K562 (cell line): ENCODE measurements around the gene NDUFB10. TPM values are rescaled to one million over a fixed set of nuclear protein-coding genes. Genes with fewer than 3 reads are reported as not detected.

Source experiments
- CBX2 ChIP-seq: fragments of 200-600 bp; sonication (generic); IDR thresholded peaks from one replicate; pipeline ENCODE4 v1.6.1; 2012; ENCODE audit warnings: mild to moderate bottlenecking, low read length, inconsistent platforms; ENCODE audit not compliant: insufficient read depth, poor library complexity, severe bottlenecking
- CXXC5 ChIP-seq: fragments of 250-450 bp; sonication (Bioruptor Pico); IDR thresholded peaks from 2 replicates; pipeline ENCODE4 v1.8.0; 2022; ENCODE audit warnings: inconsistent platforms, mild to moderate bottlenecking, moderate library complexity
- DIDO1 ChIP-seq: fragments of 450-650 bp; IDR thresholded peaks from 2 replicates; pipeline ENCODE4 v1.6.1; 2016; ENCODE audit warnings: low read depth, missing biosample characterization, missing genetic modification characterization
- ERF ChIP-seq: fragments of 450-650 bp; formaldehyde crosslinking; IDR thresholded peaks from 2 replicates; pipeline ENCODE4 v1.4.0; 2020; ENCODE audit warnings: mild to moderate bottlenecking, mixed read lengths
- GABPA ChIP-seq: fragments of 200-800 bp; sonication (Bioruptor generic); conservative IDR thresholded peaks from 2 replicates; pipeline ENCODE4 v1.6.1; 2016; ENCODE audit warnings: low read depth, missing genetic modification characterization, missing compliant biosample characterization
- GTF2F1 ChIP-seq: IDR thresholded peaks from 2 replicates; pipeline ENCODE4 v1.6.1; 2011; ENCODE audit warnings: low read depth, low read length, improper control_type of control experiment
- L3MBTL2 ChIP-seq: fragments of 450-650 bp; IDR thresholded peaks from 2 replicates; pipeline ENCODE4 v1.6.1; 2016; ENCODE audit warnings: mild to moderate bottlenecking, moderate library complexity
- MAFF ChIP-seq: IDR thresholded peaks from 2 replicates; pipeline ENCODE4 v1.6.1; 2012; ENCODE audit warnings: low read length, improper control_type of control experiment
- ZNF217 ChIP-seq: sonication (generic); formaldehyde crosslinking; IDR thresholded peaks from 2 replicates; pipeline ENCODE4 v1.8.0; 2022; ENCODE audit warnings: mild to moderate bottlenecking, missing genetic modification reagents
- ZNF436 ChIP-seq: fragments of 250-450, 450-650 bp; sonication (Bioruptor Pico); formaldehyde crosslinking; IDR thresholded peaks from 2 replicates; pipeline ENCODE4 v1.7.0; 2020; ENCODE audit warnings: mild to moderate bottlenecking
- polyA plus RNA-seq, 8 experiments: library from polyadenylated mRNA; depleted of rRNA in 4 of 8; stranded (reverse) in 5 of 8; unstranded in 3 of 8; fragments of >200 nt; fragmentation: Nextera tagmentation in 2 of 8; fragmentation: Illumina TruSeq in 1 of 8; extraction: Ambion mirVana in 2 of 8; extraction: Trizol in 1 of 8; gene quantifications; 2 replicates each; pipeline versions ENCODE4 v1.2.1 to v1.2.3, GENCODE V29; 2011 to 2014; ENCODE audit warnings: inconsistent platforms in 1 of 8, missing spikeins in 1 of 8
- total RNA-seq, 7 experiments: library from RNA; depleted of rRNA in 6 of 7; stranded (reverse); fragments of >200 nt in 6 of 7; fragmentation: Illumina TruSeq in 2 of 7; extraction: Trizol in 2 of 7; gene quantifications; 2 replicates each; pipeline versions ENCODE4 v1.2.1 to v1.2.3, GENCODE V29; 2011 to 2021; ENCODE audit warnings: low replicate concordance in 1 of 7
- TF ChIP-seq, protein P1 (sequence below), 2 experiments: fragments of 450-650 bp; IDR thresholded peaks; 2 replicates each; pipeline ENCODE4 v1.6.1; 2016
- TF ChIP-seq, protein P2 (sequence below): fragments of 450-650 bp; formaldehyde crosslinking; conservative IDR thresholded peaks from 2 replicates; pipeline ENCODE4 v1.4.0; 2022; ENCODE audit warnings: mild to moderate bottlenecking, missing genetic modification characterization
- TF ChIP-seq, protein P3 (sequence below): fragments of 250-450 bp; sonication (Bioruptor Pico); IDR thresholded peaks from 2 replicates; pipeline ENCODE4 v1.8.0; 2022; ENCODE audit warnings: inconsistent platforms, mild to moderate bottlenecking, moderate library complexity, borderline replicate concordance

Gene NDUFB10
- total and polyA plus RNA-seq, 9 of the 15 experiments (the other 6 are each of a cell fraction or from before 2014, with no cell fraction given): 69.3 to 527 (median 161) TPM

DNA sequence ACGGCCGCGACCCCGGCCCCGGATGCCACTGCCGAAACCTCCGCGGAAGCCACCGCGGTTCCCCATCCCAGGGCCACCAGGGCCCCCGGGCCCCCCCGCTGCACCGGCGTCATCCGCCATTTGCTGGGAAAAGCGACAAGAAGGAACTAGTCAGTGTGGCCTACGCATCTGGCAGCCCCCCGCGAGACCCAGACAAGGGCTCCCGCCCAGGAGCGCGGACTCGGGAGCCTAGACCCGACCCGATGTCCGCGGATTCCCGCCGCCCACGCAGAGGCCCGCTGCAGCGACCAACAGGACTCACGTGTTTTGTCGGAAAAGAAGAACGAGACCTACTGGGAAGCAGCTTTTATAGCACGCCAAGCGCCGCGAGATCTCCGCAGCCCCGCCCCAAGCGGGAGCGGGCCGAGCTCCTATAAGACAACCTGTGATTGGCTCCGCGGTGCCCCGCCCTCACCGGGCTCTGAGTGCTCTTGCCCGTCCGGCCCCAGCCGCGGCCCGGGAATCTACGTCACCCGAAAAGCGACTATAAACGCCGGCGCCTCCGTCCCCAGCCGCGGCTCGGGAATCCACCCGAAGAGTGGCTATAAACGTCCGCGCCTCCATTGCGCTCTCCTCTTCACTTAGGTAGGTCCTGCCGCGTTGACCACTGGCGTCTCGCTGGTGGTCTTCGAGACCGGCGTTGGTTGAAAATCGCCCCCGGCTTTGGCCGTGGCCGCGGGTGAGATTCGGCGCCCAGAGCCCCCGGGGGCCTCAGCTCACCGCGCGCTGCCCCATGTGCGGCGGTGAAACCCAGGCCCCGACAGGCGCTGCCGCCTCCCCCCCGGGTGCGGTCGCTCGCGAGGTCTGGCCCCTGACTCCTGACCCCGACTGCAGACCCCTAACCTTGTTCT lies 5.4 kb downstream of the NDUFB10 start, which contains the start of gene RPS2 (continued):
- peak; percentile 91 for TF ChIP-seq ERF (CRISPR knock-in tag)
- TF ChIP-seq, protein P1, sequence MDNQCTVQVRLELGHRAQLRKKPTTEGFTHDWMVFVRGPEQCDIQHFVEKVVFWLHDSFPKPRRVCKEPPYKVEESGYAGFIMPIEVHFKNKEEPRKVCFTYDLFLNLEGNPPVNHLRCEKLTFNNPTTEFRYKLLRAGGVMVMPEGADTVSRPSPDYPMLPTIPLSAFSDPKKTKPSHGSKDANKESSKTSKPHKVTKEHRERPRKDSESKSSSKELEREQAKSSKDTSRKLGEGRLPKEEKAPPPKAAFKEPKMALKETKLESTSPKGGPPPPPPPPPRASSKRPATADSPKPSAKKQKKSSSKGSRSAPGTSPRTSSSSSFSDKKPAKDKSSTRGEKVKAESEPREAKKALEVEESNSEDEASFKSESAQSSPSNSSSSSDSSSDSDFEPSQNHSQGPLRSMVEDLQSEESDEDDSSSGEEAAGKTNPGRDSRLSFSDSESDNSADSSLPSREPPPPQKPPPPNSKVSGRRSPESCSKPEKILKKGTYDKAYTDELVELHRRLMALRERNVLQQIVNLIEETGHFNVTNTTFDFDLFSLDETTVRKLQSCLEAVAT (IDR thresholded peaks at IDR 0.05): peak in 1 of 2 experiments; percentile 38; a peak in 1 of 4 replicates
- TF ChIP-seq ZNF217 (CRISPR knock-in tag): no peak
- TF ChIP-seq CXXC5 (CRISPR knock-in tag): peak; percentile 88
- peak; percentile 65 for TF ChIP-seq GABPA (tag)
- peak; percentile 97 for TF ChIP-seq GTF2F1
- no peak for TF ChIP-seq CBX2
- peak; percentile 36; the same call in 1 of the 2 replicates for TF ChIP-seq MAFF
- TF ChIP-seq ZNF436 (CRISPR knock-in tag): no peak
- TF ChIP-seq, protein P2, sequence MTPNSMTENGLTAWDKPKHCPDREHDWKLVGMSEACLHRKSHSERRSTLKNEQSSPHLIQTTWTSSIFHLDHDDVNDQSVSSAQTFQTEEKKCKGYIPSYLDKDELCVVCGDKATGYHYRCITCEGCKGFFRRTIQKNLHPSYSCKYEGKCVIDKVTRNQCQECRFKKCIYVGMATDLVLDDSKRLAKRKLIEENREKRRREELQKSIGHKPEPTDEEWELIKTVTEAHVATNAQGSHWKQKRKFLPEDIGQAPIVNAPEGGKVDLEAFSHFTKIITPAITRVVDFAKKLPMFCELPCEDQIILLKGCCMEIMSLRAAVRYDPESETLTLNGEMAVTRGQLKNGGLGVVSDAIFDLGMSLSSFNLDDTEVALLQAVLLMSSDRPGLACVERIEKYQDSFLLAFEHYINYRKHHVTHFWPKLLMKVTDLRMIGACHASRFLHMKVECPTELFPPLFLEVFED (CRISPR knock-in tag): peak; percentile 79; the same call in 1 of the 2 replicates
- TF ChIP-seq, protein P3, sequence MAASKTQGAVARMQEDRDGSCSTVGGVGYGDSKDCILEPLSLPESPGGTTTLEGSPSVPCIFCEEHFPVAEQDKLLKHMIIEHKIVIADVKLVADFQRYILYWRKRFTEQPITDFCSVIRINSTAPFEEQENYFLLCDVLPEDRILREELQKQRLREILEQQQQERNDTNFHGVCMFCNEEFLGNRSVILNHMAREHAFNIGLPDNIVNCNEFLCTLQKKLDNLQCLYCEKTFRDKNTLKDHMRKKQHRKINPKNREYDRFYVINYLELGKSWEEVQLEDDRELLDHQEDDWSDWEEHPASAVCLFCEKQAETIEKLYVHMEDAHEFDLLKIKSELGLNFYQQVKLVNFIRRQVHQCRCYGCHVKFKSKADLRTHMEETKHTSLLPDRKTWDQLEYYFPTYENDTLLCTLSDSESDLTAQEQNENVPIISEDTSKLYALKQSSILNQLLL: no peak
- TF ChIP-seq L3MBTL2: peak; percentile 75
- 0 out of 2 replicates have a peak, but pooled peaks have one; percentile 18 for TF ChIP-seq DIDO1
